IMR-90 (cell line): ENCODE measurements around the gene KDM1B. TPM values are rescaled to one million over a fixed set of nuclear protein-coding genes. Genes with fewer than 3 reads are reported as not detected.

Experiments used
- ATAC-seq: fragments of 200-7000 bp; cut with Tn5 transposase; 2 replicates; pipeline ENCODE4 v1.9.1; 2020; ENCODE audit warnings: low read depth, mild to moderate bottlenecking, moderate library complexity
- BruUV-seq: library from RNA; stranded (reverse); fragments of 400-500 nt; replicated peaks from 2 replicates; lab custom pipeline; 2021; lab: Mats Ljungman, UMichigan
- CTCF ChIA-PET: fragments of 300-600 bp; formaldehyde crosslinking; extraction: SDS; loops from one replicate; lab custom pipeline; 2021; ENCODE audit warnings: antibody characterized with exemption; lab: Yijun Ruan, JAX
- POLR2A ChIA-PET: fragments of 300-600 bp; sonication (Branson Sonifier 250); formaldehyde crosslinking; loops from one replicate; lab custom pipeline; 2022; ENCODE audit warnings: antibody characterized with exemption; ENCODE audit not compliant: unreplicated experiment; lab: Charles Lee
- DNase-seq: peaks from one replicate; pipeline ENCODE4 v3.0.0; 2013
- H2AFZ ChIP-seq: replicated peaks from 2 replicates; pipeline ENCODE3; 2013; ENCODE audit warnings: low read length, mild to moderate bottlenecking; ENCODE audit not compliant: poor library complexity
- H2AK5ac ChIP-seq: 2 replicates; pipeline ENCODE4 v1.6.1; 2013; ENCODE audit warnings: low read depth, low read length, inconsistent platforms
- H2AK9ac ChIP-seq: replicated peaks from 2 replicates; pipeline ENCODE3; 2013; ENCODE audit warnings: mild to moderate bottlenecking, low read depth, low read length, moderate library complexity; ENCODE audit not compliant: poor library complexity
- H2BK120ac ChIP-seq: 2 replicates; pipeline ENCODE4 v1.6.1; 2013; ENCODE audit warnings: low read depth, low read length, inconsistent platforms
- H2BK15ac ChIP-seq: 3 replicates; pipeline ENCODE4 v1.6.1; 2013; ENCODE audit warnings: low read depth, low read length, inconsistent platforms
- H2BK20ac ChIP-seq: 2 replicates; pipeline ENCODE4 v1.6.1; 2013; ENCODE audit warnings: low read depth, mild to moderate bottlenecking, inconsistent platforms, low read length, moderate library complexity
- H2BK5ac ChIP-seq: 2 replicates; pipeline ENCODE4 v1.6.1; 2013; ENCODE audit warnings: mild to moderate bottlenecking, low read depth, low read length, inconsistent platforms; ENCODE audit not compliant: poor library complexity, severe bottlenecking
- H3K14ac ChIP-seq: replicated peaks from 2 replicates; pipeline ENCODE4 v1.6.1; 2013; ENCODE audit warnings: low read depth, low read length, inconsistent platforms
- H3K18ac ChIP-seq: 2 replicates; pipeline ENCODE4 v1.6.1; 2013; ENCODE audit warnings: low read depth, low read length, control low read depth
- H3K23ac ChIP-seq: 2 replicates; pipeline ENCODE4 v1.6.1; 2013; ENCODE audit warnings: low read depth, low read length, inconsistent platforms
- H3K27ac ChIP-seq: 2 replicates; pipeline ENCODE4 v1.5.1; 2013; ENCODE audit warnings: mild to moderate bottlenecking, control low read depth, low read length; ENCODE audit not compliant: insufficient read depth
- H3K27me3 ChIP-seq: 2 replicates; pipeline ENCODE4 v1.6.1; 2013; ENCODE audit warnings: low read length; ENCODE audit not compliant: control insufficient read depth, insufficient read depth
- H3K36me3 ChIP-seq: 2 replicates; pipeline ENCODE4 v1.6.1; 2013; ENCODE audit warnings: low read length, mixed read lengths; ENCODE audit not compliant: control insufficient read depth, insufficient read depth
- H3K4ac ChIP-seq: 2 replicates; pipeline ENCODE4 v1.6.1; 2013; ENCODE audit warnings: low read depth, low read length, inconsistent platforms
- H3K4me1 ChIP-seq: 2 replicates; pipeline ENCODE4 v1.6.1; 2013; ENCODE audit warnings: low read length, mixed read lengths; ENCODE audit not compliant: control insufficient read depth, insufficient read depth
- H3K4me2 ChIP-seq: 2 replicates; pipeline ENCODE4 v1.6.1; 2013; ENCODE audit warnings: low read depth, mild to moderate bottlenecking, control low read depth, low read length, moderate library complexity
- H3K4me3 ChIP-seq: 2 replicates; pipeline ENCODE4 v1.5.1; 2013; ENCODE audit warnings: low read depth, mild to moderate bottlenecking, control low read depth, low read length, moderate library complexity; ENCODE audit not compliant: insufficient read depth
- H3K56ac ChIP-seq: 2 replicates; pipeline ENCODE4 v1.6.1; 2013; ENCODE audit warnings: low read length, inconsistent platforms; ENCODE audit not compliant: insufficient read depth; ENCODE audit errors: extremely low read depth
- H3K79me1 ChIP-seq, 2 experiments: 2 replicates each; pipeline ENCODE4 v1.6.1; 2013; ENCODE audit warnings: low read length in 2 of 2, inconsistent platforms in 1 of 2, low read depth in 1 of 2
- H3K9ac ChIP-seq: 2 replicates; pipeline ENCODE4 v1.6.1; 2013; ENCODE audit warnings: low read depth, low read length, control low read depth
- H3K9me1 ChIP-seq: 2 replicates; pipeline ENCODE4 v1.6.1; 2013; ENCODE audit warnings: low read length, inconsistent platforms; ENCODE audit not compliant: insufficient read depth
- H3K9me3 ChIP-seq: 2 replicates; pipeline ENCODE4 v1.6.1; 2013; ENCODE audit warnings: low read length; ENCODE audit not compliant: control insufficient read depth, insufficient read depth
- H4K20me1 ChIP-seq: 2 replicates; pipeline ENCODE4 v1.6.1; 2013; ENCODE audit warnings: low read length, inconsistent platforms; ENCODE audit not compliant: insufficient read depth
- H4K5ac ChIP-seq: 2 replicates; pipeline ENCODE4 v1.6.1; 2013; ENCODE audit warnings: mild to moderate bottlenecking, low read depth, low read length, control low read depth
- H4K8ac ChIP-seq, 2 experiments: 2 replicates each; pipeline ENCODE4 v1.6.1; 2013; ENCODE audit warnings: low read depth in 2 of 2, low read length in 2 of 2, control low read depth in 1 of 2, inconsistent platforms in 1 of 2
- H4K91ac ChIP-seq: 2 replicates; pipeline ENCODE4 v1.6.1; 2013; ENCODE audit warnings: low read depth, low read length, inconsistent platforms; ENCODE audit not compliant: insufficient read depth
- BHLHE40 ChIP-seq: fragments of 150-350 bp; IDR thresholded peaks from 2 replicates; pipeline ENCODE4 v1.6.1; 2016; ENCODE audit warnings: mild to moderate bottlenecking, low read depth, low read length
- CEBPB ChIP-seq: IDR thresholded peaks from 2 replicates; pipeline ENCODE4 v1.6.1; 2012; ENCODE audit warnings: low read depth, low read length, improper control_type of control experiment
- CHD1 ChIP-seq: IDR thresholded peaks from 2 replicates; pipeline ENCODE4 v1.6.1; 2012; ENCODE audit warnings: low read depth, low read length, improper control_type of control experiment
- FOS ChIP-seq: fragments of 150-350 bp; IDR thresholded peaks from 2 replicates; pipeline ENCODE4 v1.6.1; 2016; ENCODE audit warnings: low read depth, low read length
- MAFK ChIP-seq: IDR thresholded peaks from 2 replicates; pipeline ENCODE4 v1.6.1; 2012; ENCODE audit warnings: low read depth, low read length, improper control_type of control experiment
- MAZ ChIP-seq: IDR thresholded peaks from 2 replicates; pipeline ENCODE4 v1.6.1; 2012; ENCODE audit warnings: low read depth, mild to moderate bottlenecking, low read length, improper control_type of control experiment, moderate library complexity, borderline replicate concordance
- MXI1 ChIP-seq: IDR thresholded peaks from 2 replicates; pipeline ENCODE4 v1.6.1; 2012; ENCODE audit warnings: low read depth, mild to moderate bottlenecking, low read length, moderate library complexity, borderline replicate concordance
- NFE2L2 ChIP-seq: fragments of 150-350 bp; IDR thresholded peaks from 2 replicates; pipeline ENCODE4 v1.6.1; 2016; ENCODE audit warnings: low read depth, mild to moderate bottlenecking, low read length
- POLR2A ChIP-seq: IDR thresholded peaks from 2 replicates; pipeline ENCODE4 v1.6.1; 2012; ENCODE audit warnings: mild to moderate bottlenecking, low read depth, low read length
- RCOR1 ChIP-seq: IDR thresholded peaks from 2 replicates; pipeline ENCODE4 v1.6.1; 2012; ENCODE audit warnings: mild to moderate bottlenecking, low read length, improper control_type of control experiment; ENCODE audit not compliant: insufficient replicate concordance
- RFX5 ChIP-seq: IDR thresholded peaks from 2 replicates; pipeline ENCODE4 v1.8.0; 2012; ENCODE audit warnings: low read depth, mild to moderate bottlenecking, low read length, moderate library complexity
- SMC3 ChIP-seq: fragments of 150-350 bp; IDR thresholded peaks from 2 replicates; pipeline ENCODE4 v1.6.1; 2016; ENCODE audit warnings: low read depth, mild to moderate bottlenecking, antibody characterized with exemption, low read length, moderate library complexity
- WGBS, 2 experiments: methylation state at CpG; one replicate each; pipeline versions ENCODE4 v1.1.5 to v1.1.7; 2013; ENCODE audit warnings: missing lambda C conversion rate in 2 of 2; ENCODE audit not compliant: insufficient read length in 1 of 2; ENCODE audit errors: extremely low coverage in 2 of 2; 5-methylcytosine and 5-hydroxymethylcytosine counted together
- dilution Hi-C: fragments of 300-500 bp; cut with HindIII; formaldehyde crosslinking; loops from one replicate; pipeline ENCODE4 v1.14.3; 2018; ENCODE audit warnings: low sequenced_read_pairs; ENCODE audit not compliant: unreplicated experiment
- in situ Hi-C: fragments of 300-500 bp; cut with MboI; formaldehyde crosslinking; loops from 3 replicates; pipeline ENCODE4 v1.14.3; 2019; ENCODE audit warnings: low sequenced_read_pairs, inconsistent platforms, mixed read lengths
- intact Hi-C: fragments of 100-400 bp; cut with micrococcal nuclease; formaldehyde crosslinking; loops from 2 replicates; pipeline ENCODE4 v1.10.0; 2022
- polyA plus RNA-seq, 3 experiments: library from polyadenylated mRNA; depleted of rRNA; stranded (reverse); fragments of >200 nt; gene quantifications; 2 replicates each; pipeline ENCODE4 v1.2.3, GENCODE V29; 2012; ENCODE audit warnings: low replicate concordance in 1 of 3
- total RNA-seq: library from RNA; depleted of rRNA; stranded (reverse); fragments of >200 nt; gene quantifications from 2 replicates; pipeline ENCODE4 v1.2.3, GENCODE V29; 2012

KDM1B gene
- total and polyA plus RNA-seq, 2 of the 4 experiments (the other 2 are of a cell fraction), result 13.2 to 16.7 TPM

DNA sequence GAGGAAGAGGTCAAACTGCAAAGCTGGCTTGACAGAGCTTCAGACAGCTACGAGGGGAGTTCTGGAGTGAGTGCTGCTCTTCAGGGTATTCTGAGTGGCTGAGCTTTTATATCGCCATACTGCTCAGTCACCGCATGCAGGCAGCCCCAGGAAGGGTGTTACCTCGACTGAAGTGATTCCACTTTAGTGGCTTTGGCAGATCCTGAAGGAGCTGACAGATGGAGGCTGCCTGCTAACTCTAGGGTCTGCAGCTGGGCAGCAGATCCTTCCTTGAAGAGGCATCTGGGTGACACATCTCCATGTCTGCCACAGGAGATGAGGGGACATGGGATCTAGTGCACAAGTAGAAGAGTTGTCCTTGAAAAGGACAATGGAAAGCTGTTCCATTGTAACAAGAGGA is 112.8 kb downstream of the KDM1B start:
- Histone ChIP-seq H4K20me1 (no peaks in the 10 kb centered on the region), H3K9ac (no peak overlapping the region), H3K4me3 (no peak overlapping the region), H3K9me3 (no peaks in the 10 kb centered on the region; the same call in 1 of the 2 replicates), H2BK120ac (no peak overlapping the region), H2AFZ (no peak overlapping the region), H2BK5ac (no peak overlapping the region), H3K4me1 (0 out of 2 replicates have a peak, but pooled peaks cover 2% of the 10 kb centered on the region), H3K27me3 (no peaks in the 10 kb centered on the region; the same call in 1 of the 2 replicates), H3K36me3 (no peaks in the 10 kb centered on the region; the same call in 1 of the 2 replicates), H3K4me2 (no peak overlapping the region), H3K18ac (no peak overlapping the region), H2AK9ac (no peak overlapping the region), H4K5ac (no peak overlapping the region), H3K79me1 (peaks cover 0 to 6% of the 10 kb centered on the region in 2 experiments; a peak in 1 of 4 replicates), H3K9me1 (no peaks in the 10 kb centered on the region), H3K23ac (no peak overlapping the region), H3K14ac (no peak overlapping the region), H2BK15ac (no peak overlapping the region), H3K4ac (no peak overlapping the region), H4K91ac (no peak overlapping the region), H4K8ac (no peak overlapping the region), H3K27ac (no peak overlapping the region), H2BK20ac (no peak overlapping the region), H3K56ac (no peak overlapping the region), H2AK5ac (no peak overlapping the region)
- no peak for TF ChIP-seq RFX5
- no peak for TF ChIP-seq RCOR1
- TF ChIP-seq CHD1, result no peak
- no peak for TF ChIP-seq BHLHE40
- TF ChIP-seq NFE2L2, result no peak
- TF ChIP-seq FOS, result no peak
- no peak for TF ChIP-seq MAFK
- TF ChIP-seq MXI1, result no peak
- no peak for TF ChIP-seq MAZ
- TF ChIP-seq CEBPB, result no peak
- no peak for TF ChIP-seq SMC3
- no peak for TF ChIP-seq POLR2A
- dilution Hi-C loops, result no loop called here
- BruUV-seq, result no TSS peak
- no peak for ATAC-seq
- in situ Hi-C loops, result no loop called here
- CTCF ChIA-PET, result interaction anchor here (0.7 kb wide), 1 partner anchor 207 kb away, joined by 3 read pairs; no protein-coding TSS in a partner anchor
- 85% methylated on average over 4 of the region's 4 CpGs; no CpG with 5 or more reads in 1 of the 2 experiments for WGBS, 2 experiments
- DNase-seq, result no peak
- POLR2A ChIA-PET, result no interaction called here
- intact Hi-C loops, result loop anchor here (10.0 kb wide), 1 partner anchor 283 kb away; the partner anchor contains the start of gene KIF13A
